ENCODE data around the gene P4HA2.

GRCh38 chr5:132202711-132203463 lies 24.8 kb downstream of the P4HA2 start:
- TF ChIP-seq EP300 (IDR thresholded peaks at IDR 0.05) (no peak), CTCF (IDR thresholded peaks at IDR 0.05) (no peak), POLR2A (IDR thresholded peaks at IDR 0.05) (no peak)

Measured in stomach (tissue), 4 donors.